CD14-positive monocyte (primary cell): Measurements from ENCODE around the gene SPTBN2. TPM values are rescaled to one million over a fixed set of nuclear protein-coding genes. Genes with fewer than 3 reads are reported as not detected.
A peak's percentile ranks its signal among the peaks of the same experiment; 100 is the strongest.

Source experiments
- DNase-seq, 3 donors: peaks; one replicate each; pipeline ENCODE4 v3.0.0-alpha.2; 2011 to 2022
- H2AFZ ChIP-seq: 2 replicates; pipeline ENCODE4 v1.6.0; 2012; ENCODE audit warnings: mild to moderate bottlenecking, low read depth, low read length, inconsistent platforms; ENCODE audit not compliant: insufficient read depth, poor library complexity, severe bottlenecking
- H3K27ac ChIP-seq, 2 donors: 1 replicate in 1 of 2; 2 replicates in 1 of 2; pipeline ENCODE4 v1.5.1; 2012 to 2013; ENCODE audit warnings: low read length in 2 of 2, control low read depth in 1 of 2, inconsistent platforms in 1 of 2, low read depth in 1 of 2, mild to moderate bottlenecking in 1 of 2
- H3K27me3 ChIP-seq, 2 donors: one replicate each; pipeline versions ENCODE4 v1.6.0 to v1.6.1; 2011 to 2013; ENCODE audit warnings: low read length in 2 of 2; ENCODE audit not compliant: control insufficient read depth in 2 of 2, insufficient read depth in 2 of 2
- H3K36me3 ChIP-seq, 2 donors: replicated peaks in 1 of 2; 1 replicate in 1 of 2; 2 replicates in 1 of 2; pipeline versions ENCODE4 v1.5.1 to v1.6.1; 2012 to 2013; ENCODE audit warnings: low read length in 2 of 2, control low read depth in 1 of 2, inconsistent platforms in 1 of 2, mild to moderate bottlenecking in 1 of 2; ENCODE audit not compliant: insufficient read depth in 2 of 2, control insufficient read depth in 1 of 2
- H3K4me1 ChIP-seq, 2 donors: 1 replicate in 1 of 2; 2 replicates in 1 of 2; pipeline versions ENCODE4 v1.5.1 to v1.6.1; 2012 to 2013; ENCODE audit warnings: low read length in 2 of 2, control low read depth in 1 of 2, inconsistent platforms in 1 of 2, mild to moderate bottlenecking in 1 of 2, moderate library complexity in 1 of 2; ENCODE audit not compliant: insufficient read depth in 2 of 2, control insufficient read depth in 1 of 2
- H3K4me2 ChIP-seq: replicated peaks from 2 replicates; pipeline ENCODE3; 2012; ENCODE audit warnings: low read length, moderate library complexity, mild to moderate bottlenecking; ENCODE audit not compliant: poor library complexity, severe bottlenecking; ENCODE audit errors: extremely low read depth
- H3K4me3 ChIP-seq, 3 experiments: fragments of 200-600 bp in 1 of 3; sonication (generic) in 1 of 3; replicated peaks in 1 of 3; 1 replicate in 2 of 3; 2 replicates in 1 of 3; pipeline ENCODE4 v1.5.1; 2011 to 2013; ENCODE audit warnings: low read length in 3 of 3, mild to moderate bottlenecking in 3 of 3, control low read depth in 2 of 3, low read depth in 2 of 3, inconsistent platforms in 1 of 3, moderate library complexity in 1 of 3
- H3K79me2 ChIP-seq: 2 replicates; pipeline ENCODE4 v1.6.0; 2012; ENCODE audit warnings: mild to moderate bottlenecking, control low read depth, inconsistent platforms, low read length, moderate library complexity; ENCODE audit not compliant: insufficient read depth
- H3K9ac ChIP-seq: 2 replicates; pipeline ENCODE4 v1.6.0; 2017; ENCODE audit warnings: low read length, mild to moderate bottlenecking; ENCODE audit not compliant: insufficient read depth, poor library complexity, severe bottlenecking
- H3K9me3 ChIP-seq, 2 donors: replicated peaks in 1 of 2; 1 replicate in 1 of 2; 2 replicates in 1 of 2; pipeline versions ENCODE4 v1.5.1 to v1.6.1; 2012 to 2013; ENCODE audit warnings: low read length in 2 of 2, control low read depth in 1 of 2; ENCODE audit not compliant: control insufficient read depth in 1 of 2, insufficient read depth in 1 of 2
- H4K20me1 ChIP-seq: 2 replicates; pipeline ENCODE4 v1.6.0; 2012; ENCODE audit warnings: mild to moderate bottlenecking, low read length, control low read depth, moderate library complexity; ENCODE audit not compliant: insufficient read depth
- H3K27ac Mint-ChIP-seq, 7 donors: one replicate each; pipeline ENCODE4 v1.8.0; 2020; ENCODE audit warnings: mild to moderate bottlenecking in 7 of 7, mixed read lengths in 7 of 7, moderate library complexity in 6 of 7, inconsistent platforms in 2 of 7
- H3K27me3 Mint-ChIP-seq, 3 donors: one replicate each; pipeline ENCODE4 v1.8.0; 2021 to 2022; ENCODE audit warnings: low read depth in 3 of 3, mild to moderate bottlenecking in 3 of 3, mixed read lengths in 3 of 3, moderate library complexity in 3 of 3, inconsistent platforms in 1 of 3
- H3K36me3 Mint-ChIP-seq, 2 donors: one replicate each; pipeline ENCODE4 v1.8.0; 2020; ENCODE audit warnings: mixed read lengths in 2 of 2, inconsistent platforms in 1 of 2, mild to moderate bottlenecking in 1 of 2
- H3K4me1 Mint-ChIP-seq: one replicate; pipeline ENCODE4 v1.8.0; 2020; ENCODE audit warnings: mild to moderate bottlenecking, mixed read lengths
- H3K4me3 Mint-ChIP-seq, 2 donors: one replicate each; pipeline ENCODE4 v1.8.0; 2020; ENCODE audit warnings: mild to moderate bottlenecking in 2 of 2, mixed read lengths in 2 of 2, moderate library complexity in 1 of 2
- H3K9me3 Mint-ChIP-seq, 7 donors: one replicate each; pipeline ENCODE4 v1.8.0; 2020 to 2022; ENCODE audit warnings: mixed read lengths in 7 of 7, mild to moderate bottlenecking in 6 of 7, moderate library complexity in 6 of 7, inconsistent platforms in 2 of 7
- CTCF ChIP-seq: fragments of 200-600 bp; IDR thresholded peaks from one replicate; pipeline ENCODE4 v1.8.0; 2022; ENCODE audit warnings: antibody characterized with exemption, mild to moderate bottlenecking
- WGBS: methylation state at CpG from one replicate; pipeline ENCODE4 v1.1.5; 2013; ENCODE audit warnings: missing lambda C conversion rate; ENCODE audit not compliant: insufficient coverage; 5-methylcytosine and 5-hydroxymethylcytosine counted together
- intact Hi-C, 2 donors: fragments of 100-400 bp; cut with micrococcal nuclease; formaldehyde crosslinking; loops; one replicate each; pipeline versions ENCODE4 v1.15.0 to v1.15.1; 2023
- polyA plus RNA-seq, 3 donors: library from polyadenylated mRNA; depleted of rRNA in 1 of 3; unstranded in 2 of 3; stranded (reverse) in 1 of 3; fragments of 300-500 nt in 2 of 3; fragments of >200 nt in 1 of 3; fragmentation: Illumina TruSeq in 2 of 3; gene quantifications; 1 replicate in 2 of 3; 2 replicates in 1 of 3; pipeline ENCODE4 v1.2.3, GENCODE V29; 2012 to 2021

Gene SPTBN2
- polyA plus RNA-seq, 3 donors, result not detected

GRCh38 chr11:66734215-66734614, 5.2 kb upstream of the SPTBN2 start:
- Histone ChIP-seq H3K27ac (no peak overlapping the region), H3K4me2 (no peak overlapping the region), H4K20me1 (no peaks in the 10 kb centered on the region), H3K4me1 (no peaks in the 10 kb centered on the region), H3K36me3 (no peaks in the 10 kb centered on the region), H3K9ac (no peak overlapping the region), H2AFZ (no peak overlapping the region), H3K79me2 (no peaks in the 10 kb centered on the region), H3K4me3 (no peak overlapping the region), H3K9me3 (peaks cover 0 to 11% of the 10 kb centered on the region in 2 donors), H3K27me3 (peaks cover 36 to 47% of the 10 kb centered on the region in 2 donors)
- intact Hi-C loops, result no loop called here
- Mint-ChIP-seq H3K27me3 (peaks cover 34 to 67% (median 47%) of the 10 kb centered on the region in 3 donors), H3K36me3 (no peaks in the 10 kb centered on the region), H3K9me3 (peaks cover 6 to 18% (median 16%) of the 10 kb centered on the region in 7 donors), H3K4me3 (peak overlapping the region in 1 of 2 donors; percentile 18), H3K4me1 (peaks cover 2% of the 10 kb centered on the region), H3K27ac (no peak overlapping the region)
- no peak for TF ChIP-seq CTCF
- no peak for DNase-seq
- no CpG with 5 or more reads among the region's 3 CpGs for WGBS

- Histone ChIP-seq H3K79me2 (no peaks in the 10 kb centered on the region), H3K4me2 (no peak overlapping the region), H3K9me3 (peaks cover 0 to 37% of the 10 kb centered on the region in 2 donors), H2AFZ (no peak overlapping the region), H4K20me1 (no peaks in the 10 kb centered on the region), H3K36me3 (no peaks in the 10 kb centered on the region), H3K4me3 (no peak overlapping the region), H3K27ac (no peak overlapping the region), H3K9ac (no peak overlapping the region), H3K4me1 (peaks cover 6 to 10% of the 10 kb centered on the region in 2 donors), H3K27me3 (peaks cover 73 to 76% of the 10 kb centered on the region in 2 donors)
- Mint-ChIP-seq H3K36me3 (peaks cover 5 to 7% of the 10 kb centered on the region in 2 donors), H3K4me1 (peaks cover 13% of the 10 kb centered on the region), H3K4me3 (peak overlapping the region in 1 of 2 donors; percentile 37), H3K27ac (no peak overlapping the region), H3K9me3 (peaks cover 6 to 30% (median 25%) of the 10 kb centered on the region in 7 donors), H3K27me3 (peaks cover 67 to 87% (median 80%) of the 10 kb centered on the region in 3 donors)
- no peak for TF ChIP-seq CTCF
- no peak for DNase-seq
- no CpG with 5 or more reads among the region's 4 CpGs for WGBS
- intact Hi-C loops, result no loop called here
These were observed 431 bp upstream of the SPTBN2 start for GRCh38 chr11:66729447-66729846.
